ENCODE measurements around the gene CTF1. TPM values are rescaled to one million over a fixed set of nuclear protein-coding genes. Genes with fewer than 3 reads are reported as not detected.

Gene CTF1
- total RNA-seq, 1 donor from 2014 or later = 5.2 TPM

GRCh38 chr16:30941600-30942425, 45.4 kb downstream of the CTF1 start:
- no peak for FAIRE-seq
- TF ChIP-seq EZH2 (IDR thresholded peaks at IDR 0.05; ENCODE audit: insufficient read depth, low read length) (no peak), CTCF (IDR thresholded peaks at IDR 0.05; ENCODE audit: insufficient read depth, low read depth, low read length) (peak; percentile 69)
- Mint-ChIP-seq H3K4me3 (ENCODE audit: unreplicated experiment) (no peak overlapping the region), H3K4me1 (ENCODE audit: low read depth, unreplicated experiment) (peaks cover 17% of the 10 kb centered on the region), H3K9me3 (ENCODE audit: unreplicated experiment) (no peaks in the 10 kb centered on the region), H3K27me3 (ENCODE audit: low read depth, unreplicated experiment) (no peaks in the 10 kb centered on the region), H3K36me3 (ENCODE audit: low read depth, unreplicated experiment) (peaks cover 15% of the 10 kb centered on the region), H3K27ac (ENCODE audit: unreplicated experiment) (peak overlapping the region; percentile 90)
- H4K20me1 ChIP-seq (ENCODE audit: insufficient read depth, low read length) = peaks cover 35% of the 10 kb centered on the region
- DNase-seq (ENCODE audit: low read depth) = no peak
- H3K4me2 ChIP-seq (ENCODE audit: low read length) = no peak overlapping the region
- no peak overlapping the region for H2AFZ ChIP-seq (ENCODE audit: low read depth, low read length)
- no peak overlapping the region for H3K4me3 ChIP-seq (ENCODE audit: insufficient read depth, low read depth, low read length)
- H3K9ac ChIP-seq (ENCODE audit: low read length) = no peak overlapping the region
- H3K9me3 ChIP-seq (ENCODE audit: insufficient read depth, low read depth, low read length) = no peaks in the 10 kb centered on the region
- H3K27ac ChIP-seq (ENCODE audit: low read depth, low read length) = no peak overlapping the region
- H3K4me1 ChIP-seq (ENCODE audit: insufficient read depth, low read length) = peaks cover 7% of the 10 kb centered on the region
- H3K36me3 ChIP-seq (ENCODE audit: insufficient read depth, low read length) = peaks cover 21% of the 10 kb centered on the region
- H3K27me3 ChIP-seq (ENCODE audit: insufficient read depth, low read length) = no peaks in the 10 kb centered on the region
- peaks cover 17% of the 10 kb centered on the region for H3K79me2 ChIP-seq (ENCODE audit: insufficient read depth, low read length)

GRCh38 chr16:30942426-30942806, 46.0 kb downstream of the CTF1 start:
- peaks cover 11% of the 10 kb centered on the region for H3K79me2 ChIP-seq (ENCODE audit: insufficient read depth, low read length)
- Mint-ChIP-seq H3K4me1 (ENCODE audit: low read depth, unreplicated experiment) (peaks cover 17% of the 10 kb centered on the region), H3K4me3 (ENCODE audit: unreplicated experiment) (no peak overlapping the region), H3K27me3 (ENCODE audit: low read depth, unreplicated experiment) (no peaks in the 10 kb centered on the region), H3K27ac (ENCODE audit: unreplicated experiment) (peak overlapping the region; percentile 58), H3K9me3 (ENCODE audit: unreplicated experiment) (no peaks in the 10 kb centered on the region), H3K36me3 (ENCODE audit: low read depth, unreplicated experiment) (peaks cover 9% of the 10 kb centered on the region)
- H3K4me3 ChIP-seq (ENCODE audit: insufficient read depth, low read depth, low read length) = no peak overlapping the region
- H3K4me2 ChIP-seq (ENCODE audit: low read length) = no peak overlapping the region
- DNase-seq (ENCODE audit: low read depth) = no peak
- no peaks in the 10 kb centered on the region for H3K9me3 ChIP-seq (ENCODE audit: insufficient read depth, low read depth, low read length)
- H4K20me1 ChIP-seq (ENCODE audit: insufficient read depth, low read length) = peaks cover 29% of the 10 kb centered on the region
- no peak overlapping the region for H3K27ac ChIP-seq (ENCODE audit: low read depth, low read length)
- no peak overlapping the region for H2AFZ ChIP-seq (ENCODE audit: low read depth, low read length)
- TF ChIP-seq EZH2 (IDR thresholded peaks at IDR 0.05; ENCODE audit: insufficient read depth, low read length) (no peak), CTCF (IDR thresholded peaks at IDR 0.05; ENCODE audit: insufficient read depth, low read depth, low read length) (no peak)
- no peak for FAIRE-seq
- peaks cover 21% of the 10 kb centered on the region for H3K36me3 ChIP-seq (ENCODE audit: insufficient read depth, low read length)
- H3K4me1 ChIP-seq (ENCODE audit: insufficient read depth, low read length) = peaks cover 7% of the 10 kb centered on the region
- H3K27me3 ChIP-seq (ENCODE audit: insufficient read depth, low read length) = no peaks in the 10 kb centered on the region
- H3K9ac ChIP-seq (ENCODE audit: low read length) = no peak overlapping the region

GRCh38 chr16:30944352-30944751, 47.9 kb downstream of the CTF1 start:
- no peaks in the 10 kb centered on the region for H3K27me3 Mint-ChIP-seq (ENCODE audit: low read depth, unreplicated experiment)
- FAIRE-seq (no peak), DNase-seq (ENCODE audit: low read depth) (no peak)
- H3K4me3 Mint-ChIP-seq (ENCODE audit: unreplicated experiment) = no peak overlapping the region
- peaks cover 7% of the 10 kb centered on the region for H3K4me1 ChIP-seq (ENCODE audit: insufficient read depth, low read length)
- no peaks in the 10 kb centered on the region for H3K9me3 Mint-ChIP-seq (ENCODE audit: unreplicated experiment)
- TF ChIP-seq CTCF (IDR thresholded peaks at IDR 0.05; ENCODE audit: insufficient read depth, low read depth, low read length) (no peak), EZH2 (IDR thresholded peaks at IDR 0.05; ENCODE audit: insufficient read depth, low read length) (no peak)
- no peak overlapping the region for H3K9ac ChIP-seq (ENCODE audit: low read length)
- H3K79me2 ChIP-seq (ENCODE audit: insufficient read depth, low read length) = peaks cover 9% of the 10 kb centered on the region
- H3K9me3 ChIP-seq (ENCODE audit: insufficient read depth, low read depth, low read length) = no peaks in the 10 kb centered on the region
- no peaks in the 10 kb centered on the region for H3K27me3 ChIP-seq (ENCODE audit: insufficient read depth, low read length)
- H3K27ac ChIP-seq (ENCODE audit: low read depth, low read length) = no peak overlapping the region
- no peak overlapping the region for H3K27ac Mint-ChIP-seq (ENCODE audit: unreplicated experiment)
- peaks cover 21% of the 10 kb centered on the region for H3K36me3 ChIP-seq (ENCODE audit: insufficient read depth, low read length)
- peaks cover 6% of the 10 kb centered on the region for H3K36me3 Mint-ChIP-seq (ENCODE audit: low read depth, unreplicated experiment)
- no peak overlapping the region for H3K4me3 ChIP-seq (ENCODE audit: insufficient read depth, low read depth, low read length)
- no peak overlapping the region for H3K4me2 ChIP-seq (ENCODE audit: low read length)
- H4K20me1 ChIP-seq (ENCODE audit: insufficient read depth, low read length) = peaks cover 20% of the 10 kb centered on the region
- H3K4me1 Mint-ChIP-seq (ENCODE audit: low read depth, unreplicated experiment) = peaks cover 15% of the 10 kb centered on the region
- H2AFZ ChIP-seq (ENCODE audit: low read depth, low read length) = no peak overlapping the region
